Astrocyte (in vitro differentiated cells and primary cell): Measurements from ENCODE around the gene TBC1D16. TPM values are rescaled to one million over a fixed set of nuclear protein-coding genes. Genes with fewer than 3 reads are reported as not detected.
"Not testable (repeated sequence)": the region's sequence is repeated elsewhere in the genome, so short reads cannot be mapped to it uniquely, and the experiment has no call there.

Experiments used
- DNase-seq: peaks from one replicate; pipeline ENCODE4 v3.0.0-alpha.2; 2010; ENCODE audit warnings: low read depth
- FAIRE-seq: peaks from 2 replicates; lab custom pipeline; 2011; peaks lifted over from hg19 to GRCh38; lab: Jason Lieb, UNC
- H2AFZ ChIP-seq: 2 replicates; pipeline ENCODE4 v1.6.0; 2012; ENCODE audit warnings: low read depth, low read length, inconsistent platforms
- H3K27ac ChIP-seq: 2 replicates; pipeline ENCODE4 v1.5.1; 2011; ENCODE audit warnings: low read depth, low read length, inconsistent platforms
- H3K27me3 ChIP-seq: 2 replicates; pipeline ENCODE4 v1.6.0; 2011; ENCODE audit warnings: low read length, inconsistent platforms; ENCODE audit not compliant: insufficient read depth
- H3K36me3 ChIP-seq: 2 replicates; pipeline ENCODE4 v1.5.1; 2011; ENCODE audit warnings: low read length, inconsistent platforms; ENCODE audit not compliant: insufficient read depth
- H3K4me1 ChIP-seq: 2 replicates; pipeline ENCODE4 v1.5.1; 2011; ENCODE audit warnings: low read length, inconsistent platforms; ENCODE audit not compliant: insufficient read depth
- H3K4me2 ChIP-seq: 2 replicates; pipeline ENCODE4 v1.6.0; 2012; ENCODE audit warnings: low read length, inconsistent platforms
- H3K4me3 ChIP-seq: 2 replicates; pipeline ENCODE4 v1.5.1; 2011; ENCODE audit warnings: low read depth, mild to moderate bottlenecking, low read length, inconsistent platforms; ENCODE audit not compliant: insufficient read depth
- H3K79me2 ChIP-seq: 2 replicates; pipeline ENCODE4 v1.6.0; 2012; ENCODE audit warnings: mild to moderate bottlenecking, low read length, inconsistent platforms; ENCODE audit not compliant: insufficient read depth
- H3K9ac ChIP-seq: 2 replicates; pipeline ENCODE4 v1.6.0; 2012; ENCODE audit warnings: mild to moderate bottlenecking, low read length, inconsistent platforms
- H3K9me3 ChIP-seq: 2 replicates; pipeline ENCODE4 v1.5.1; 2012; ENCODE audit warnings: low read depth, mild to moderate bottlenecking, low read length, inconsistent platforms; ENCODE audit not compliant: insufficient read depth
- H4K20me1 ChIP-seq: 2 replicates; pipeline ENCODE4 v1.6.0; 2012; ENCODE audit warnings: low read length, inconsistent platforms; ENCODE audit not compliant: insufficient read depth
- H3K27ac Mint-ChIP-seq: one replicate; pipeline ENCODE4 v1.8.0; 2021; ENCODE audit warnings: mild to moderate bottlenecking, mixed read lengths; ENCODE audit not compliant: unreplicated experiment
- H3K27me3 Mint-ChIP-seq: one replicate; pipeline ENCODE4 v1.8.0; 2021; ENCODE audit warnings: low read depth, mixed read lengths; ENCODE audit not compliant: unreplicated experiment
- H3K36me3 Mint-ChIP-seq: one replicate; pipeline ENCODE4 v1.8.0; 2021; ENCODE audit warnings: low read depth, mixed read lengths; ENCODE audit not compliant: unreplicated experiment
- H3K4me1 Mint-ChIP-seq: one replicate; pipeline ENCODE4 v1.8.0; 2021; ENCODE audit warnings: low read depth, mixed read lengths; ENCODE audit not compliant: unreplicated experiment
- H3K4me3 Mint-ChIP-seq: one replicate; pipeline ENCODE4 v1.8.0; 2021; ENCODE audit warnings: mild to moderate bottlenecking, moderate library complexity, mixed read lengths; ENCODE audit not compliant: unreplicated experiment
- H3K9me3 Mint-ChIP-seq: one replicate; pipeline ENCODE4 v1.8.0; 2021; ENCODE audit warnings: mild to moderate bottlenecking, mixed read lengths; ENCODE audit not compliant: unreplicated experiment
- EZH2 ChIP-seq: IDR thresholded peaks from 2 replicates; pipeline ENCODE4 v1.6.1; 2012; ENCODE audit warnings: mild to moderate bottlenecking, low read length, inconsistent platforms; ENCODE audit not compliant: insufficient read depth
- total RNA-seq: library from RNA; stranded (reverse); gene quantifications from 2 replicates; pipeline ENCODE4 v1.2.1, GENCODE V29; 2021
- TF ChIP-seq, protein P1 (sequence below): IDR thresholded peaks from 2 replicates; pipeline ENCODE4 v1.5.1; 2011; ENCODE audit warnings: low read depth, mild to moderate bottlenecking, inconsistent platforms, low read length, moderate library complexity; ENCODE audit not compliant: insufficient read depth

Gene TBC1D16
- total RNA-seq, 1 donor from 2014 or later: 37.6 TPM

DNA sequence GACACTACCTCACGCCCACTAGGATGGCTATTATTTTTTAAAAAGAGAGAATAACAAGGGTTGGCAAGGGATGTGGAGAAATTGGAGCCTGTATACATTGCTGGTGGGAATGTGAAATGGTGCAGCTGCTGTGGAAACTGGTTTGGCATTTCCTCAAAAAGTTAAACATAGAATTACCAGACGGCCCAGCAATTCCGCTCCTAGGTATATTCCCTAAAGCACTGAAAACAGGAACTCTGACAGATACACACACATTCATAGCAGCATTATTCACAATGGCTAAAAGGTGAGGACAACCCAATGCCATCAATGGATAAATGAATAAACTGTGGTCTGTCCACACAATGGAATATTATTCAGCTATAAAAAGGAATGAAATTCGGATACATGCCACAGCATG is 136.1 kb downstream of the TBC1D16 start:
- Mint-ChIP-seq H3K27ac (no peak overlapping the region), H3K9me3 (peaks cover 7% of the 10 kb centered on the region), H3K4me3 (no peak overlapping the region), H3K36me3 (no peaks in the 10 kb centered on the region), H3K4me1 (no peaks in the 10 kb centered on the region), H3K27me3 (peaks cover 40% of the 10 kb centered on the region)
- no peaks in the 10 kb centered on the region for H3K36me3 ChIP-seq
- TF ChIP-seq, protein P1, sequence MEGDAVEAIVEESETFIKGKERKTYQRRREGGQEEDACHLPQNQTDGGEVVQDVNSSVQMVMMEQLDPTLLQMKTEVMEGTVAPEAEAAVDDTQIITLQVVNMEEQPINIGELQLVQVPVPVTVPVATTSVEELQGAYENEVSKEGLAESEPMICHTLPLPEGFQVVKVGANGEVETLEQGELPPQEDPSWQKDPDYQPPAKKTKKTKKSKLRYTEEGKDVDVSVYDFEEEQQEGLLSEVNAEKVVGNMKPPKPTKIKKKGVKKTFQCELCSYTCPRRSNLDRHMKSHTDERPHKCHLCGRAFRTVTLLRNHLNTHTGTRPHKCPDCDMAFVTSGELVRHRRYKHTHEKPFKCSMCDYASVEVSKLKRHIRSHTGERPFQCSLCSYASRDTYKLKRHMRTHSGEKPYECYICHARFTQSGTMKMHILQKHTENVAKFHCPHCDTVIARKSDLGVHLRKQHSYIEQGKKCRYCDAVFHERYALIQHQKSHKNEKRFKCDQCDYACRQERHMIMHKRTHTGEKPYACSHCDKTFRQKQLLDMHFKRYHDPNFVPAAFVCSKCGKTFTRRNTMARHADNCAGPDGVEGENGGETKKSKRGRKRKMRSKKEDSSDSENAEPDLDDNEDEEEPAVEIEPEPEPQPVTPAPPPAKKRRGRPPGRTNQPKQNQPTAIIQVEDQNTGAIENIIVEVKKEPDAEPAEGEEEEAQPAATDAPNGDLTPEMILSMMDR: no peak
- no peak for TF ChIP-seq EZH2
- FAIRE-seq (no peak), DNase-seq (no peak)
- no peak overlapping the region for H3K27ac ChIP-seq
- H2AFZ ChIP-seq: no peak overlapping the region
- no peak overlapping the region for H3K9ac ChIP-seq
- no peaks in the 10 kb centered on the region for H3K79me2 ChIP-seq
- peaks cover 15% of the 10 kb centered on the region for H3K27me3 ChIP-seq
- H4K20me1 ChIP-seq: no peaks in the 10 kb centered on the region
- no peak overlapping the region for H3K4me3 ChIP-seq
- no peak overlapping the region for H3K4me2 ChIP-seq
- no peaks in the 10 kb centered on the region for H3K4me1 ChIP-seq
- peaks cover 5% of the 10 kb centered on the region for H3K9me3 ChIP-seq

- Mint-ChIP-seq H3K4me3 (no peak overlapping the region), H3K4me1 (no peaks in the 10 kb centered on the region), H3K9me3 (peaks cover 7% of the 10 kb centered on the region), H3K27ac (no peak overlapping the region), H3K36me3 (no peaks in the 10 kb centered on the region), H3K27me3 (peaks cover 37% of the 10 kb centered on the region)
- Histone ChIP-seq H4K20me1 (no peaks in the 10 kb centered on the region), H3K27me3 (peaks cover 15% of the 10 kb centered on the region), H3K36me3 (no peaks in the 10 kb centered on the region), H2AFZ (no peak overlapping the region), H3K4me2 (no peak overlapping the region), H3K4me1 (no peaks in the 10 kb centered on the region), H3K9me3 (peaks cover 5% of the 10 kb centered on the region), H3K4me3 (no peak overlapping the region), H3K9ac (no peak overlapping the region), H3K79me2 (no peaks in the 10 kb centered on the region), H3K27ac (no peak overlapping the region)
- no peak for DNase-seq
- TF ChIP-seq, protein P1: no peak
- TF ChIP-seq EZH2: no peak
- FAIRE-seq: no peak
These were observed 138.2 kb downstream of the TBC1D16 start for GRCh38 chr17:79897243-79898063.

DNA sequence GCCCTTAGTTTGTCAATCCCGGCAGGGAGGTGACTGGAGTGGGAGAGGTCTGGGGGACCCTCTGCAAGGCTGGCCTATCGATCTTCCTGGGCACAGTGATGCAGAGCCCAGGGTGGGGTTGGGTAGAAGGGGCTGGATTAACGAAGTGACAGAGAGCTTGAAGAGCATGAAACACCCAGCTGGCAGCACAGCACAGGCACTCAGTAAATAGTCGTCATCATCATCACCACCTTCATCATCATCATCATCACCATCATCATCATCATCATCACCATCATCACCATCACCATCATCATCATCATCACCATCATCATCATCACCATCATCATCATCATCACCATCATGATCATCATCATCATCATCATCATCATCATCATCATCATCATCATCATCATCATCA is 142.2 kb downstream of the TBC1D16 start:
- H3K27me3 Mint-ChIP-seq: peaks cover 50% of the 10 kb centered on the region
- H3K9ac ChIP-seq, H3K79me2 ChIP-seq, H3K27ac ChIP-seq, H4K20me1 ChIP-seq, H2AFZ ChIP-seq, H3K36me3 ChIP-seq, H3K4me2 ChIP-seq, H3K4me3 ChIP-seq, H3K4me1 Mint-ChIP-seq, H3K27ac Mint-ChIP-seq, H3K9me3 ChIP-seq, H3K4me1 ChIP-seq, H3K9me3 Mint-ChIP-seq, FAIRE-seq, H3K4me3 Mint-ChIP-seq, DNase-seq, H3K36me3 Mint-ChIP-seq: not testable (repeated sequence)
- peaks cover 12% of the 10 kb centered on the region for H3K27me3 ChIP-seq
